ENCODE data around the gene ZNF445. TPM values are rescaled to one million over a fixed set of nuclear protein-coding genes. Genes with fewer than 3 reads are reported as not detected.

The ZNF445 gene
- total and polyA plus RNA-seq, 2 of the 8 experiments (the other 6 are each of a cell fraction or from before 2014, with no cell fraction given): 3.3 to 26.3 TPM

DNA sequence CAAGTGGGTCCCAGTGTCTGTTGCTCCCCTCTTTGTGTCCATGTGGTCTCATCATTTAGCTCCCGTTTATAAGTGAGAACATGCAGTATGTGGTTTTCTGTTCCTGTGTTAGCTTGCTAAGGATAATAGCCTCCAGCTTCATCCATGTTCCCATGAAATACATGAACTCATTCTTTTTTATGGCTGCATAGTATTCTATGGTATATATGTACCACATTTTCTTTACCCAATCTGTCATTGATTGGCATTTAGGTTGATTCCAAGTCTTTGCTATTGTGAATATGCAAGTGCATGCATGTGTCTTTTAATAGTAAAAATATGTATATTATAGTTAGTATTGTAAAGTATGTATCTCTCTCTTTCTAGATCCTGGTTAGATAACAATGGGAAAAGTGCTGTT is 85.0 kb downstream of the ZNF445 start (continued):
- TF ChIP-seq, protein P1, sequence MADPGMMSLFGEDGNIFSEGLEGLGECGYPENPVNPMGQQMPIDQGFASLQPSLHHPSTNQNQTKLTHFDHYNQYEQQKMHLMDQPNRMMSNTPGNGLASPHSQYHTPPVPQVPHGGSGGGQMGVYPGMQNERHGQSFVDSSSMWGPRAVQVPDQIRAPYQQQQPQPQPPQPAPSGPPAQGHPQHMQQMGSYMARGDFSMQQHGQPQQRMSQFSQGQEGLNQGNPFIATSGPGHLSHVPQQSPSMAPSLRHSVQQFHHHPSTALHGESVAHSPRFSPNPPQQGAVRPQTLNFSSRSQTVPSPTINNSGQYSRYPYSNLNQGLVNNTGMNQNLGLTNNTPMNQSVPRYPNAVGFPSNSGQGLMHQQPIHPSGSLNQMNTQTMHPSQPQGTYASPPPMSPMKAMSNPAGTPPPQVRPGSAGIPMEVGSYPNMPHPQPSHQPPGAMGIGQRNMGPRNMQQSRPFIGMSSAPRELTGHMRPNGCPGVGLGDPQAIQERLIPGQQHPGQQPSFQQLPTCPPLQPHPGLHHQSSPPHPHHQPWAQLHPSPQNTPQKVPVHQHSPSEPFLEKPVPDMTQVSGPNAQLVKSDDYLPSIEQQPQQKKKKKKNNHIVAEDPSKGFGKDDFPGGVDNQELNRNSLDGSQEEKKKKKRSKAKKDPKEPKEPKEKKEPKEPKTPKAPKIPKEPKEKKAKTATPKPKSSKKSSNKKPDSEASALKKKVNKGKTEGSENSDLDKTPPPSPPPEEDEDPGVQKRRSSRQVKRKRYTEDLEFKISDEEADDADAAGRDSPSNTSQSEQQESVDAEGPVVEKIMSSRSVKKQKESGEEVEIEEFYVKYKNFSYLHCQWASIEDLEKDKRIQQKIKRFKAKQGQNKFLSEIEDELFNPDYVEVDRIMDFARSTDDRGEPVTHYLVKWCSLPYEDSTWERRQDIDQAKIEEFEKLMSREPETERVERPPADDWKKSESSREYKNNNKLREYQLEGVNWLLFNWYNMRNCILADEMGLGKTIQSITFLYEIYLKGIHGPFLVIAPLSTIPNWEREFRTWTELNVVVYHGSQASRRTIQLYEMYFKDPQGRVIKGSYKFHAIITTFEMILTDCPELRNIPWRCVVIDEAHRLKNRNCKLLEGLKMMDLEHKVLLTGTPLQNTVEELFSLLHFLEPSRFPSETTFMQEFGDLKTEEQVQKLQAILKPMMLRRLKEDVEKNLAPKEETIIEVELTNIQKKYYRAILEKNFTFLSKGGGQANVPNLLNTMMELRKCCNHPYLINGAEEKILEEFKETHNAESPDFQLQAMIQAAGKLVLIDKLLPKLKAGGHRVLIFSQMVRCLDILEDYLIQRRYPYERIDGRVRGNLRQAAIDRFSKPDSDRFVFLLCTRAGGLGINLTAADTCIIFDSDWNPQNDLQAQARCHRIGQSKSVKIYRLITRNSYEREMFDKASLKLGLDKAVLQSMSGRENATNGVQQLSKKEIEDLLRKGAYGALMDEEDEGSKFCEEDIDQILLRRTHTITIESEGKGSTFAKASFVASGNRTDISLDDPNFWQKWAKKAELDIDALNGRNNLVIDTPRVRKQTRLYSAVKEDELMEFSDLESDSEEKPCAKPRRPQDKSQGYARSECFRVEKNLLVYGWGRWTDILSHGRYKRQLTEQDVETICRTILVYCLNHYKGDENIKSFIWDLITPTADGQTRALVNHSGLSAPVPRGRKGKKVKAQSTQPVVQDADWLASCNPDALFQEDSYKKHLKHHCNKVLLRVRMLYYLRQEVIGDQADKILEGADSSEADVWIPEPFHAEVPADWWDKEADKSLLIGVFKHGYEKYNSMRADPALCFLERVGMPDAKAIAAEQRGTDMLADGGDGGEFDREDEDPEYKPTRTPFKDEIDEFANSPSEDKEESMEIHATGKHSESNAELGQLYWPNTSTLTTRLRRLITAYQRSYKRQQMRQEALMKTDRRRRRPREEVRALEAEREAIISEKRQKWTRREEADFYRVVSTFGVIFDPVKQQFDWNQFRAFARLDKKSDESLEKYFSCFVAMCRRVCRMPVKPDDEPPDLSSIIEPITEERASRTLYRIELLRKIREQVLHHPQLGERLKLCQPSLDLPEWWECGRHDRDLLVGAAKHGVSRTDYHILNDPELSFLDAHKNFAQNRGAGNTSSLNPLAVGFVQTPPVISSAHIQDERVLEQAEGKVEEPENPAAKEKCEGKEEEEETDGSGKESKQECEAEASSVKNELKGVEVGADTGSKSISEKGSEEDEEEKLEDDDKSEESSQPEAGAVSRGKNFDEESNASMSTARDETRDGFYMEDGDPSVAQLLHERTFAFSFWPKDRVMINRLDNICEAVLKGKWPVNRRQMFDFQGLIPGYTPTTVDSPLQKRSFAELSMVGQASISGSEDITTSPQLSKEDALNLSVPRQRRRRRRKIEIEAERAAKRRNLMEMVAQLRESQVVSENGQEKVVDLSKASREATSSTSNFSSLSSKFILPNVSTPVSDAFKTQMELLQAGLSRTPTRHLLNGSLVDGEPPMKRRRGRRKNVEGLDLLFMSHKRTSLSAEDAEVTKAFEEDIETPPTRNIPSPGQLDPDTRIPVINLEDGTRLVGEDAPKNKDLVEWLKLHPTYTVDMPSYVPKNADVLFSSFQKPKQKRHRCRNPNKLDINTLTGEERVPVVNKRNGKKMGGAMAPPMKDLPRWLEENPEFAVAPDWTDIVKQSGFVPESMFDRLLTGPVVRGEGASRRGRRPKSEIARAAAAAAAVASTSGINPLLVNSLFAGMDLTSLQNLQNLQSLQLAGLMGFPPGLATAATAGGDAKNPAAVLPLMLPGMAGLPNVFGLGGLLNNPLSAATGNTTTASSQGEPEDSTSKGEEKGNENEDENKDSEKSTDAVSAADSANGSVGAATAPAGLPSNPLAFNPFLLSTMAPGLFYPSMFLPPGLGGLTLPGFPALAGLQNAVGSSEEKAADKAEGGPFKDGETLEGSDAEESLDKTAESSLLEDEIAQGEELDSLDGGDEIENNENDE (IDR thresholded peaks at IDR 0.05; ENCODE audit: insufficient replicate concordance, low read length): no peak
- TF ChIP-seq, protein P2, sequence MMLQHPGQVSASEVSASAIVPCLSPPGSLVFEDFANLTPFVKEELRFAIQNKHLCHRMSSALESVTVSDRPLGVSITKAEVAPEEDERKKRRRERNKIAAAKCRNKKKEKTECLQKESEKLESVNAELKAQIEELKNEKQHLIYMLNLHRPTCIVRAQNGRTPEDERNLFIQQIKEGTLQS (IDR thresholded peaks at IDR 0.05; ENCODE audit: insufficient read depth, low read depth, low read length): no peak
- TF ChIP-seq, protein P3, sequence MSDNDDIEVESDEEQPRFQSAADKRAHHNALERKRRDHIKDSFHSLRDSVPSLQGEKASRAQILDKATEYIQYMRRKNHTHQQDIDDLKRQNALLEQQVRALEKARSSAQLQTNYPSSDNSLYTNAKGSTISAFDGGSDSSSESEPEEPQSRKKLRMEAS (IDR thresholded peaks at IDR 0.05): no peak
- TF ChIP-seq EP300 (IDR thresholded peaks at IDR 0.05; ENCODE audit: borderline replicate concordance in 1 of 2, low read depth in 2 of 2, low read length in 2 of 2) (no peak), TBP (IDR thresholded peaks at IDR 0.05; ENCODE audit: low read depth, low read length) (no peak), NANOG (IDR thresholded peaks at IDR 0.05; ENCODE audit: insufficient read depth, low read depth, low read length, poor library complexity, severe bottlenecking) (no peak)
- TF ChIP-seq, protein P4, sequence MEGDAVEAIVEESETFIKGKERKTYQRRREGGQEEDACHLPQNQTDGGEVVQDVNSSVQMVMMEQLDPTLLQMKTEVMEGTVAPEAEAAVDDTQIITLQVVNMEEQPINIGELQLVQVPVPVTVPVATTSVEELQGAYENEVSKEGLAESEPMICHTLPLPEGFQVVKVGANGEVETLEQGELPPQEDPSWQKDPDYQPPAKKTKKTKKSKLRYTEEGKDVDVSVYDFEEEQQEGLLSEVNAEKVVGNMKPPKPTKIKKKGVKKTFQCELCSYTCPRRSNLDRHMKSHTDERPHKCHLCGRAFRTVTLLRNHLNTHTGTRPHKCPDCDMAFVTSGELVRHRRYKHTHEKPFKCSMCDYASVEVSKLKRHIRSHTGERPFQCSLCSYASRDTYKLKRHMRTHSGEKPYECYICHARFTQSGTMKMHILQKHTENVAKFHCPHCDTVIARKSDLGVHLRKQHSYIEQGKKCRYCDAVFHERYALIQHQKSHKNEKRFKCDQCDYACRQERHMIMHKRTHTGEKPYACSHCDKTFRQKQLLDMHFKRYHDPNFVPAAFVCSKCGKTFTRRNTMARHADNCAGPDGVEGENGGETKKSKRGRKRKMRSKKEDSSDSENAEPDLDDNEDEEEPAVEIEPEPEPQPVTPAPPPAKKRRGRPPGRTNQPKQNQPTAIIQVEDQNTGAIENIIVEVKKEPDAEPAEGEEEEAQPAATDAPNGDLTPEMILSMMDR (IDR thresholded peaks at IDR 0.05; ENCODE audit: control extremely low read depth in 1 of 3, insufficient read depth in 1 of 3, low read depth in 1 of 3, low read length in 3 of 3): no peak
